Measurements from ENCODE around the gene LCP2.

Gene LCP2

GRCh38 chr5:170338933-170339779 is 41.6 kb upstream of the LCP2 start:
- no peak for TF ChIP-seq CTCF (IDR thresholded peaks at IDR 0.05; ENCODE audit: low read depth, low read length)
- no peak for DNase-seq (ENCODE audit: extremely low read depth, low read depth)

GRCh38 chr5:170338291-170338690 is 40.7 kb upstream of the LCP2 start:
- TF ChIP-seq CTCF (IDR thresholded peaks at IDR 0.05; ENCODE audit: low read depth, low read length), result no peak
- DNase-seq (ENCODE audit: extremely low read depth, low read depth), result no peak

GRCh38 chr5:170337045-170337733 is 39.6 kb upstream of the LCP2 start:
- no peak for TF ChIP-seq CTCF (IDR thresholded peaks at IDR 0.05; ENCODE audit: low read depth, low read length)
- DNase-seq (ENCODE audit: extremely low read depth, low read depth), result no peak

- no peak for DNase-seq (ENCODE audit: extremely low read depth, low read depth)
- TF ChIP-seq CTCF (IDR thresholded peaks at IDR 0.05; ENCODE audit: low read depth, low read length), result no peak
These were observed 38.5 kb upstream of the LCP2 start for GRCh38 chr5:170336065-170336464.

GRCh38 chr5:170334626-170335025 is 37.0 kb upstream of the LCP2 start:
- TF ChIP-seq CTCF (IDR thresholded peaks at IDR 0.05; ENCODE audit: low read depth, low read length), result no peak

GRCh38 chr5:170333161-170333910 is 35.8 kb upstream of the LCP2 start:
- no peak for TF ChIP-seq CTCF (IDR thresholded peaks at IDR 0.05; ENCODE audit: low read depth, low read length)
- no peak for DNase-seq (ENCODE audit: extremely low read depth, low read depth)

More at GRCh38 chr5:170334626-170335025, 37.0 kb upstream of the LCP2 start:
- DNase-seq (ENCODE audit: extremely low read depth, low read depth), result no peak
